ENCODE results near the gene MAGI2. TPM values are rescaled to one million over a fixed set of nuclear protein-coding genes. Genes with fewer than 3 reads are reported as not detected.

MAGI2 gene
- total and polyA plus RNA-seq, 2 experiments from 2014 or later, result 10.4 to 26.4 TPM

DNA sequence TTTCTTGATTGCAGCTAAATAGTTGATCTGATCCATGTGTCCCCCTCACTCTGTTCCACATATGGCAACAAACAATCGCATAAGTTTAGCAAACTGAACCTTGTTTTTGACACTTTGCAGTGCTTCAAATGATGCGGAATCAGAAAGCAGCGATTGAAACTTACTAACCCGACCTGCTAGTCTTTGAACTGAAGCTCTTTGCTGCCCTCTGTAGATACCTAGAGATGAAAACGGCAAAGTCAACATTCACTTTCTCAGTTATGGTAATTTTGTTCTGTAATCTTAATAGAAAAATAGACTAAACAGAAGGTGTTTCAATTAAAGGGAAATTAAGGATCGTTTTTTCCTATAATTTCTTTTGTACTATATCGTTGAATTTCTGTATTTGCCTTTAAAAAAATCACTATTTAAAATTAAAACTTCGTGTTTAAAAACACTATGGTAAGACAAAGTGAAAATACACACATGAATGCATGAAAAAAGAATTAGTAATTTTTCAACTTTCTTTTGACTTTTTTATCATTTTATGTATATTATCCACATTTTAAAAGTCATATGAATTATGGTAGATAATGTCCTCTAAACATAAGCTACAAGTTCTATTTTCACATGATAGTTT is 276.5 kb downstream of the MAGI2 start:
- H3K79me2 ChIP-seq (replicated peaks; ENCODE audit: insufficient read depth), result no peaks in the 10 kb centered on the region
- H3K9me2 ChIP-seq (ENCODE audit: insufficient read depth), result no peaks in the 10 kb centered on the region
- TF ChIP-seq, protein P1, sequence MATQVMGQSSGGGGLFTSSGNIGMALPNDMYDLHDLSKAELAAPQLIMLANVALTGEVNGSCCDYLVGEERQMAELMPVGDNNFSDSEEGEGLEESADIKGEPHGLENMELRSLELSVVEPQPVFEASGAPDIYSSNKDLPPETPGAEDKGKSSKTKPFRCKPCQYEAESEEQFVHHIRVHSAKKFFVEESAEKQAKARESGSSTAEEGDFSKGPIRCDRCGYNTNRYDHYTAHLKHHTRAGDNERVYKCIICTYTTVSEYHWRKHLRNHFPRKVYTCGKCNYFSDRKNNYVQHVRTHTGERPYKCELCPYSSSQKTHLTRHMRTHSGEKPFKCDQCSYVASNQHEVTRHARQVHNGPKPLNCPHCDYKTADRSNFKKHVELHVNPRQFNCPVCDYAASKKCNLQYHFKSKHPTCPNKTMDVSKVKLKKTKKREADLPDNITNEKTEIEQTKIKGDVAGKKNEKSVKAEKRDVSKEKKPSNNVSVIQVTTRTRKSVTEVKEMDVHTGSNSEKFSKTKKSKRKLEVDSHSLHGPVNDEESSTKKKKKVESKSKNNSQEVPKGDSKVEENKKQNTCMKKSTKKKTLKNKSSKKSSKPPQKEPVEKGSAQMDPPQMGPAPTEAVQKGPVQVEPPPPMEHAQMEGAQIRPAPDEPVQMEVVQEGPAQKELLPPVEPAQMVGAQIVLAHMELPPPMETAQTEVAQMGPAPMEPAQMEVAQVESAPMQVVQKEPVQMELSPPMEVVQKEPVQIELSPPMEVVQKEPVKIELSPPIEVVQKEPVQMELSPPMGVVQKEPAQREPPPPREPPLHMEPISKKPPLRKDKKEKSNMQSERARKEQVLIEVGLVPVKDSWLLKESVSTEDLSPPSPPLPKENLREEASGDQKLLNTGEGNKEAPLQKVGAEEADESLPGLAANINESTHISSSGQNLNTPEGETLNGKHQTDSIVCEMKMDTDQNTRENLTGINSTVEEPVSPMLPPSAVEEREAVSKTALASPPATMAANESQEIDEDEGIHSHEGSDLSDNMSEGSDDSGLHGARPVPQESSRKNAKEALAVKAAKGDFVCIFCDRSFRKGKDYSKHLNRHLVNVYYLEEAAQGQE (IDR thresholded peaks at IDR 0.05; ENCODE audit: unreplicated experiment), result no peak
- TF ChIP-seq, protein P2, sequence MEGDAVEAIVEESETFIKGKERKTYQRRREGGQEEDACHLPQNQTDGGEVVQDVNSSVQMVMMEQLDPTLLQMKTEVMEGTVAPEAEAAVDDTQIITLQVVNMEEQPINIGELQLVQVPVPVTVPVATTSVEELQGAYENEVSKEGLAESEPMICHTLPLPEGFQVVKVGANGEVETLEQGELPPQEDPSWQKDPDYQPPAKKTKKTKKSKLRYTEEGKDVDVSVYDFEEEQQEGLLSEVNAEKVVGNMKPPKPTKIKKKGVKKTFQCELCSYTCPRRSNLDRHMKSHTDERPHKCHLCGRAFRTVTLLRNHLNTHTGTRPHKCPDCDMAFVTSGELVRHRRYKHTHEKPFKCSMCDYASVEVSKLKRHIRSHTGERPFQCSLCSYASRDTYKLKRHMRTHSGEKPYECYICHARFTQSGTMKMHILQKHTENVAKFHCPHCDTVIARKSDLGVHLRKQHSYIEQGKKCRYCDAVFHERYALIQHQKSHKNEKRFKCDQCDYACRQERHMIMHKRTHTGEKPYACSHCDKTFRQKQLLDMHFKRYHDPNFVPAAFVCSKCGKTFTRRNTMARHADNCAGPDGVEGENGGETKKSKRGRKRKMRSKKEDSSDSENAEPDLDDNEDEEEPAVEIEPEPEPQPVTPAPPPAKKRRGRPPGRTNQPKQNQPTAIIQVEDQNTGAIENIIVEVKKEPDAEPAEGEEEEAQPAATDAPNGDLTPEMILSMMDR (conservative IDR thresholded peaks at IDR 0.05; ENCODE audit: low read depth in 2 of 2), result peak; percentile 74 to 77
- Mint-ChIP-seq H3K27me3 (ENCODE audit: insufficient read depth, low read depth, poor library complexity) (no peaks in the 10 kb centered on the region), H3K27ac (no peak overlapping the region), H3K36me3 (ENCODE audit: low read depth) (peaks cover 15% of the 10 kb centered on the region), H3K4me3 (no peak overlapping the region), H3K4me1 (peaks cover 3% of the 10 kb centered on the region; the same call in 2 of the 3 replicates), H3K9me3 (peaks cover 15% of the 10 kb centered on the region)
- no peaks in the 10 kb centered on the region for H3K27me3 ChIP-seq (ENCODE audit: insufficient read depth)
- DNase-seq (ENCODE audit: low spot score) (peak; percentile 71), ATAC-seq (peak; percentile 45; the same call in 2 of the 3 replicates)
- H3K4me1 ChIP-seq (ENCODE audit: insufficient read depth), result no peaks in the 10 kb centered on the region; the same call in 1 of the 2 replicates
- no peak overlapping the region for H3K4me2 ChIP-seq
- H3K4me3 ChIP-seq, result no peak overlapping the region
- no peaks in the 10 kb centered on the region for H3K36me3 ChIP-seq (ENCODE audit: insufficient read depth)
- no peak overlapping the region for H2AFZ ChIP-seq
- H3K27ac ChIP-seq (ENCODE audit: low read depth), result no peak overlapping the region
- H4K20me1 ChIP-seq (replicated peaks; ENCODE audit: insufficient read depth), result no peaks in the 10 kb centered on the region
- no peaks in the 10 kb centered on the region for H3F3A ChIP-seq (replicated peaks; ENCODE audit: low read depth)

DNA sequence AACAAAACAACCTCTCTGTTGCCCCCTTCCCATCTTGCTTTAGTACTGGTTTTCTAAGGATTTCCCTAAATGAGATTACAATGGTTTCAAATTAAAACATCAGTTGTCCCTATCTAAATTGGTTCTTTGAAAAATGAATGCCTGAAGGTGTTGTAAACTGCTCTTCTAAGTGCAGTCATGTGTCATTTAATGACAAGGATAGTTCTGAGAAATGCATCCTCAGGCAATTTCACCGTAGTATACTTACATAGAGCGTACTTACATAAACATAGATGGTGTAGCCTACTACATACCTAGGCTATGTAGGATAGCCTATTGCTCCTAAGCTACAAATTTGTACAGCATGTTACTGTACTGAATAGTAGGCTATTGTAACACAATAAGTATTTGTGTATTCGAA is 278.1 kb downstream of the MAGI2 start:
- no peaks in the 10 kb centered on the region; the same call in 1 of the 2 replicates for H3K9me2 ChIP-seq (ENCODE audit: insufficient read depth)
- H4K20me1 ChIP-seq (replicated peaks; ENCODE audit: insufficient read depth), result no peaks in the 10 kb centered on the region
- H3K4me3 ChIP-seq, result no peak overlapping the region
- ATAC-seq (no peak), DNase-seq (ENCODE audit: low spot score) (no peak)
- no peaks in the 10 kb centered on the region for H3F3A ChIP-seq (replicated peaks; ENCODE audit: low read depth)
- Mint-ChIP-seq H3K36me3 (ENCODE audit: low read depth) (0 out of 3 replicates have a peak, but pooled peaks cover 2% of the 10 kb centered on the region), H3K4me1 (no peaks in the 10 kb centered on the region), H3K27ac (no peak overlapping the region), H3K4me3 (no peak overlapping the region), H3K27me3 (ENCODE audit: insufficient read depth, low read depth, poor library complexity) (no peaks in the 10 kb centered on the region), H3K9me3 (peaks cover 6% of the 10 kb centered on the region; the same call in 1 of the 3 replicates)
- H2AFZ ChIP-seq, result no peak overlapping the region
- H3K27me3 ChIP-seq (ENCODE audit: insufficient read depth), result no peaks in the 10 kb centered on the region
- H3K4me2 ChIP-seq, result no peak overlapping the region
- no peak overlapping the region for H3K27ac ChIP-seq (ENCODE audit: low read depth)
- H3K4me1 ChIP-seq (ENCODE audit: insufficient read depth), result no peaks in the 10 kb centered on the region
- H3K79me2 ChIP-seq (replicated peaks; ENCODE audit: insufficient read depth), result no peaks in the 10 kb centered on the region
- H3K36me3 ChIP-seq (ENCODE audit: insufficient read depth), result no peaks in the 10 kb centered on the region
- TF ChIP-seq ZNF331 (CRISPR knock-in tag; IDR thresholded peaks at IDR 0.05; ENCODE audit: low read depth), result no peak
- TF ChIP-seq, protein P3, sequence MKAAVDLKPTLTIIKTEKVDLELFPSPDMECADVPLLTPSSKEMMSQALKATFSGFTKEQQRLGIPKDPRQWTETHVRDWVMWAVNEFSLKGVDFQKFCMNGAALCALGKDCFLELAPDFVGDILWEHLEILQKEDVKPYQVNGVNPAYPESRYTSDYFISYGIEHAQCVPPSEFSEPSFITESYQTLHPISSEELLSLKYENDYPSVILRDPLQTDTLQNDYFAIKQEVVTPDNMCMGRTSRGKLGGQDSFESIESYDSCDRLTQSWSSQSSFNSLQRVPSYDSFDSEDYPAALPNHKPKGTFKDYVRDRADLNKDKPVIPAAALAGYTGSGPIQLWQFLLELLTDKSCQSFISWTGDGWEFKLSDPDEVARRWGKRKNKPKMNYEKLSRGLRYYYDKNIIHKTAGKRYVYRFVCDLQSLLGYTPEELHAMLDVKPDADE (IDR thresholded peaks at IDR 0.05), result no peak
- TF ChIP-seq, protein P2 (conservative IDR thresholded peaks at IDR 0.05; ENCODE audit: low read depth in 2 of 2), result no peak
